ENCODE data around the gene PTK6.
A peak's percentile ranks its signal among the peaks of the same experiment; 100 is the strongest.

PTK6 gene

GRCh38 chr20:63543733-63544132 is 6.6 kb upstream of the PTK6 start:
- DNase-seq (ENCODE audit: low read depth, low spot score) = no peak

- DNase-seq (ENCODE audit: low read depth, low spot score) = no peak
These were observed 6.0 kb upstream of the PTK6 start for GRCh38 chr20:63543131-63543530.

GRCh38 chr20:63542696-63543095 is 5.5 kb upstream of the PTK6 start:
- no peak for DNase-seq (ENCODE audit: low read depth, low spot score)

- DNase-seq (ENCODE audit: low read depth, low spot score) = no peak
These were observed 4.9 kb upstream of the PTK6 start for GRCh38 chr20:63542031-63542559.

- no peak for DNase-seq (ENCODE audit: low read depth, low spot score)
These were observed 4.2 kb upstream of the PTK6 start for GRCh38 chr20:63541371-63541770.

- no peak for DNase-seq (ENCODE audit: low read depth, low spot score)
These were observed 3.4 kb upstream of the PTK6 start for GRCh38 chr20:63540417-63541186.

- no peak for DNase-seq (ENCODE audit: low read depth, low spot score)
These were observed 2.5 kb upstream of the PTK6 start for GRCh38 chr20:63539441-63540370.

GRCh38 chr20:63539092-63539430 is 1.9 kb upstream of the PTK6 start:
- DNase-seq (ENCODE audit: low read depth, low spot score) = no peak

GRCh38 chr20:63538204-63539091 is 1.3 kb upstream of the PTK6 start:
- DNase-seq (ENCODE audit: low read depth, low spot score) = no peak

- DNase-seq (ENCODE audit: low read depth, low spot score) = peak; percentile 64
These were observed 488 bp upstream of the PTK6 start for GRCh38 chr20:63537525-63538203.

GRCh38 chr20:63536241-63536977 is 767 bp downstream of the PTK6 start:
- peak; percentile 70 for DNase-seq (ENCODE audit: low read depth, low spot score)

- no peak for DNase-seq (ENCODE audit: low read depth, low spot score)
These were observed 2.1 kb downstream of the PTK6 start for GRCh38 chr20:63534831-63535651.

- DNase-seq (ENCODE audit: low read depth, low spot score) = no peak
These were observed 2.7 kb downstream of the PTK6 start for GRCh38 chr20:63534427-63534830.

- DNase-seq (ENCODE audit: low read depth, low spot score) = no peak
These were observed 3.2 kb downstream of the PTK6 start for GRCh38 chr20:63533871-63534393.

- no peak for DNase-seq (ENCODE audit: low read depth, low spot score)
These were observed 3.8 kb downstream of the PTK6 start for GRCh38 chr20:63533388-63533787.

GRCh38 chr20:63532449-63532971 is 4.7 kb downstream of the PTK6 start:
- no peak for DNase-seq (ENCODE audit: low read depth, low spot score)

- no peak for DNase-seq (ENCODE audit: low read depth, low spot score)
These were observed 5.3 kb downstream of the PTK6 start for GRCh38 chr20:63531686-63532448.

- DNase-seq (ENCODE audit: low read depth, low spot score) = no peak
These were observed 6.4 kb downstream of the PTK6 start for GRCh38 chr20:63530788-63531160.
